Measurements from ENCODE around the gene TFEB.

GRCh38 chr6:41654698-41655151 is 80.7 kb downstream of the TFEB start:
- TF ChIP-seq CTCF (IDR thresholded peaks at IDR 0.05) (no peak), POLR2A (IDR thresholded peaks at IDR 0.05) (no peak)
